ENCODE measurements around the gene RAD9A.

RAD9A gene

GRCh38 chr11:67409781-67410368, 18.1 kb downstream of the RAD9A start:
- no peak for DNase-seq
- Mint-ChIP-seq H3K4me1 (peaks cover 36% of the 10 kb centered on the region), H3K4me3 (no peak overlapping the region), H3K9me3 (no peaks in the 10 kb centered on the region), H3K36me3 (ENCODE audit: low read depth) (no peaks in the 10 kb centered on the region), H3K27me3 (ENCODE audit: low read depth, poor library complexity) (peaks cover 33% of the 10 kb centered on the region), H3K27ac (no peak overlapping the region)
- TF ChIP-seq, protein P1, sequence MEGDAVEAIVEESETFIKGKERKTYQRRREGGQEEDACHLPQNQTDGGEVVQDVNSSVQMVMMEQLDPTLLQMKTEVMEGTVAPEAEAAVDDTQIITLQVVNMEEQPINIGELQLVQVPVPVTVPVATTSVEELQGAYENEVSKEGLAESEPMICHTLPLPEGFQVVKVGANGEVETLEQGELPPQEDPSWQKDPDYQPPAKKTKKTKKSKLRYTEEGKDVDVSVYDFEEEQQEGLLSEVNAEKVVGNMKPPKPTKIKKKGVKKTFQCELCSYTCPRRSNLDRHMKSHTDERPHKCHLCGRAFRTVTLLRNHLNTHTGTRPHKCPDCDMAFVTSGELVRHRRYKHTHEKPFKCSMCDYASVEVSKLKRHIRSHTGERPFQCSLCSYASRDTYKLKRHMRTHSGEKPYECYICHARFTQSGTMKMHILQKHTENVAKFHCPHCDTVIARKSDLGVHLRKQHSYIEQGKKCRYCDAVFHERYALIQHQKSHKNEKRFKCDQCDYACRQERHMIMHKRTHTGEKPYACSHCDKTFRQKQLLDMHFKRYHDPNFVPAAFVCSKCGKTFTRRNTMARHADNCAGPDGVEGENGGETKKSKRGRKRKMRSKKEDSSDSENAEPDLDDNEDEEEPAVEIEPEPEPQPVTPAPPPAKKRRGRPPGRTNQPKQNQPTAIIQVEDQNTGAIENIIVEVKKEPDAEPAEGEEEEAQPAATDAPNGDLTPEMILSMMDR (IDR thresholded peaks at IDR 0.05) = no peak

- Mint-ChIP-seq H3K36me3 (ENCODE audit: low read depth) (no peaks in the 10 kb centered on the region), H3K27me3 (ENCODE audit: low read depth, poor library complexity) (peaks cover 38% of the 10 kb centered on the region), H3K4me1 (peaks cover 36% of the 10 kb centered on the region), H3K27ac (no peak overlapping the region), H3K4me3 (no peak overlapping the region), H3K9me3 (no peaks in the 10 kb centered on the region)
- no peak for DNase-seq
- TF ChIP-seq, protein P1 (IDR thresholded peaks at IDR 0.05) = no peak
These were observed 18.6 kb downstream of the RAD9A start for GRCh38 chr11:67410369-67410831.

- Mint-ChIP-seq H3K27ac (no peak overlapping the region), H3K4me1 (peaks cover 38% of the 10 kb centered on the region), H3K4me3 (no peak overlapping the region), H3K27me3 (ENCODE audit: low read depth, poor library complexity) (peaks cover 42% of the 10 kb centered on the region), H3K9me3 (no peaks in the 10 kb centered on the region), H3K36me3 (ENCODE audit: low read depth) (no peaks in the 10 kb centered on the region)
- no peak for DNase-seq
- TF ChIP-seq, protein P1 (IDR thresholded peaks at IDR 0.05) = no peak
These were observed 19.4 kb downstream of the RAD9A start for GRCh38 chr11:67410984-67411784.

GRCh38 chr11:67411785-67412152, 20.0 kb downstream of the RAD9A start:
- Mint-ChIP-seq H3K27me3 (ENCODE audit: low read depth, poor library complexity) (peaks cover 48% of the 10 kb centered on the region), H3K9me3 (no peaks in the 10 kb centered on the region), H3K4me1 (peaks cover 44% of the 10 kb centered on the region), H3K4me3 (no peak overlapping the region), H3K27ac (no peak overlapping the region), H3K36me3 (ENCODE audit: low read depth) (no peaks in the 10 kb centered on the region)
- no peak for DNase-seq
- TF ChIP-seq, protein P1 (IDR thresholded peaks at IDR 0.05) = no peak

DNA sequence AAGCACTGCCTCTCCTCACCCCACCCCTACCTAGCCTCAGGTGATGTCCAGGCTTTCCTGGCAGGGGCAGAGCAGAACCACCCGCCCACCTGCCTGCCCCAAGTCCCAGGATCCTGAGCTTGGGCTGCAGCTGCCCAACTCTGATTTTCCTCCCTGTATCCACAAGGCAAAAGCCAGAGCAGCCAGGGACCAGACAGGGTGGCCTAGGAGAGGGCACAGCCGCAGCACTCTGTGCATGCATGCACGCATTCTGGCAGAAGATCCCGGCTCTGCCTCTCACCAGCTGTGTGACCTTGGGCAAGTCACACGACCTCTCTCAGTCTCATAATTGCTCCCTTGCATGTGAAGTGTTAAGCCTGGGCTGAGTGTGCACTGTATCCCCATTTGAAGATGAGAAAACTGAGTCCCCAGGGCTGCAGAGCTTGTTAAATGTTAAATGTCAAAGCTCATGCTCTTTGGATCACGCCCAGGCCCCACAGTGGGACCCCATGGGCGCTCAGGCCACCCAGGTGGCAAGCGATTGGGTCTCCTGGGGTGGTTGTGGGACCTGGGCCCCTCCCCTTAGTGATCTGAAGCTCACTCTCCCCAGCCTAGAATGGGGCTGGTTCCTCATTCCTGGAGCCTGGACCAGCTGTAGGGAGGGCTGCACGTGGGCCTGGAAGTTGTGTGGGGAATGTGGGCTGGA, 20.9 kb downstream of the RAD9A start:
- TF ChIP-seq, protein P1 (IDR thresholded peaks at IDR 0.05) = no peak
- Mint-ChIP-seq H3K4me3 (no peak overlapping the region), H3K4me1 (peaks cover 39% of the 10 kb centered on the region), H3K27me3 (ENCODE audit: low read depth, poor library complexity) (peaks cover 49% of the 10 kb centered on the region), H3K27ac (no peak overlapping the region), H3K36me3 (ENCODE audit: low read depth) (no peaks in the 10 kb centered on the region), H3K9me3 (no peaks in the 10 kb centered on the region)
- no peak for DNase-seq

Data from nephron progenitor cell (in vitro differentiated cells).